D721Med (cell line): ENCODE data around the gene IRX4.

Experiments used
- DNase-seq: peaks from one replicate; pipeline ENCODE4 v3.0.0; 2011; ENCODE audit warnings: low spot score; ENCODE audit not compliant: insufficient read length
- FAIRE-seq: peaks from 2 replicates; lab custom pipeline; 2011; peaks lifted over from hg19 to GRCh38; lab: Jason Lieb, UNC
- CTCF ChIP-seq: IDR thresholded peaks from 2 replicates; pipeline ENCODE4 v1.5.1; 2012; ENCODE audit warnings: mild to moderate bottlenecking, control low read depth; ENCODE audit not compliant: insufficient read depth; ENCODE audit errors: missing control alignments

Gene IRX4

GRCh38 chr5:1891391-1891790 lies 8.7 kb upstream of the IRX4 start:
- TF ChIP-seq CTCF, result no peak
- DNase-seq (no peak), FAIRE-seq (no peak)

- FAIRE-seq (no peak), DNase-seq (no peak)
- no peak for TF ChIP-seq CTCF
Observed at GRCh38 chr5:1890296-1890695, 7.6 kb upstream of the IRX4 start.

GRCh38 chr5:1889321-1890065 lies 6.8 kb upstream of the IRX4 start:
- DNase-seq (no peak), FAIRE-seq (no peak)
- TF ChIP-seq CTCF, result no peak

GRCh38 chr5:1888541-1889251 lies 6.0 kb upstream of the IRX4 start:
- TF ChIP-seq CTCF, result no peak
- no peak for FAIRE-seq

DNA sequence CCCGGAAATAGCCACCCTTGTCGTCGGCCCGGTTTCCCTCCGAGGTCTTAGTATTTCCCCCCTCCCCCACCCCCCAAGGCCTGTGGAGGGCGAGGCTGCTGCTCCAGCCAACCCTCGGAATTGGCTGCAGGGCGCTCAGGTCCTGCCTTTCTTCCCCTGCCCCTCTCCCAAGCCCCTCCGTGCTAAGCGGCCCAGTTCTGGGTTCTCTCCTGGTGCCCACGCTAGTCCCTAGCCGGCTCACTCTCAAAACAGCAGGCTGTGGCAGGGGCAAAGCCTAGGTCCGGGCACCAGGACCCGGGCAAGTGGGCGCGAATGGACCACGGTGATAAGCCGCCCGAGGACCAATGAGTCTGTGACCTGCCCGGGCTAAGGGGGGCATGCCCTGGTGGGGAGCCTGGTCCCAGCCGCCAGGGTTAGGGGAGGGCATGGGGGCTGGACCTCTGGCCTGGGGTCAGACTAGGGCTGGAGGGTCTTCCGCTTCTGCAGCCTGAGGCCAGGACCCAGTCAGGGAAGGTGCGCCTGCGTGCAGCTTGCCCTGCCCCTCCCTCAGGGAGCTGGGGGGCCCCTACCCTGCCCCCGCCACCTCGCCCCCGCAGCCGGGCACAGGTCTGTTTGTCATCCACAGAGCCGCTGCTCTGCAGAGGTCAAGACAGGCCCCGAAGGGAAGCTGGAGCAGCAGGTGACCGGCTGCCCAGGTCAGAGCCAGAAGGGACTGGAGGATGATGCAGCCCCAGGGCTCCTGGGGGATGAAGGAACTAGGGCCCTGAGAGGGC lies 5.0 kb upstream of the IRX4 start:
- no peak for FAIRE-seq
- TF ChIP-seq CTCF, result no peak
- no peak for DNase-seq

More at GRCh38 chr5:1888541-1889251, 6.0 kb upstream of the IRX4 start:
- no peak for DNase-seq

DNA sequence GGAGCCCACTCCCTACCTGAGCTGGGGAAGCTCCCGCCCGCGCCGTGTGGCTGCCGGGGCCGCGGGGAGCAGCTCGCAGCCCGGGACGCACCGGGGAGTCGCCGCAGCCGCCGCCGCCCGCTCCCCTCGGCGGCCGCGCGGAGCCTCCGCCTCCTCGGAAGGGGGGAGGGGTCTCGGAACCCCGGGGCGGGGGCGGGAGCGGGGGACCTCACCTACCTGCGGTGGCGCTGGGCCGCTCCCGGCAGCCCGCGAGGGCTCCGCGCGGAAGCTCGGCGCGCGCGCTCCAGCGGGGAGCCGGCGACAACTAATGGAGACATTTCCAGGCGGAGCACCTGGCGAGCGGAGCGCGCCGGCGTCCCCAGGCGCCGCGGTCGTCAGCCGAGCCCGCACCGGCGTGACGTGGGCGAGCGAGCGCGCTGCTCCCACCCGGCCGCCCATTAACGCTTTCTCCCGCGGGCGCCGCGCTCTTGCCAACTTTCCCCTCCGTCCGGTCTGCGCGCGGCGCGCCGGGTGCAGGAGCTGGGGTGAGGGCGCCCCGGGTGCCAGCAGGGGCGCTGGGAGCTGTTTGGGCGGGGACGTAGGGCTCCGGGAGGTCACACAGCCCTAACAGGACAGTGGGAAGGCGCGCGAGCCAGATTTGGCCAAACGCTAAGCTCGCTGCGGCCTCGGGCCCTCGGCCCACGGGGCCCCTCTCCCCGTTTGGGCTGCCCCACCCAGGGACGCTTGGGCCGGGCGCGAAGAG lies 4.3 kb upstream of the IRX4 start:
- no peak for TF ChIP-seq CTCF
- FAIRE-seq (no peak), DNase-seq (no peak)
